HepG2 (cell line): ENCODE data around the gene IRF6. TPM values are rescaled to one million over a fixed set of nuclear protein-coding genes. Genes with fewer than 3 reads are reported as not detected.

Experiments used
- CBX5 ChIP-seq: sonication (generic); formaldehyde crosslinking; IDR thresholded peaks from 2 replicates; pipeline ENCODE4 v1.4.0; 2020; ENCODE audit warnings: missing genetic modification reagents, borderline replicate concordance
- CENPT ChIP-seq: sonication (generic); formaldehyde crosslinking; IDR thresholded peaks from 2 replicates; pipeline ENCODE4 v1.8.0; 2022; ENCODE audit warnings: low read depth, mild to moderate bottlenecking, moderate library complexity, missing genetic modification reagents
- CREB1 ChIP-seq, 2 experiments: fragments of 450-650 bp in 1 of 2; IDR thresholded peaks; 2 replicates each; pipeline ENCODE4 v1.6.1; 2016 to 2017; ENCODE audit warnings: control low read depth in 1 of 2, mild to moderate bottlenecking in 1 of 2, missing compliant biosample characterization in 1 of 2, missing genetic modification characterization in 1 of 2
- GATA4 ChIP-seq: sonication (generic); IDR thresholded peaks from 2 replicates; pipeline ENCODE4 v1.6.1; 2016; ENCODE audit warnings: antibody characterized with exemption, low read depth, borderline replicate concordance
- HBP1 ChIP-seq: IDR thresholded peaks from 2 replicates; pipeline ENCODE4 v1.6.1; 2016; ENCODE audit warnings: low read depth, control low read depth
- HOXA5 ChIP-seq: sonication (generic); formaldehyde crosslinking; IDR thresholded peaks from 2 replicates; pipeline ENCODE4 v1.4.0; 2020; ENCODE audit warnings: missing genetic modification reagents
- IKZF1 ChIP-seq: fragments of 450-650 bp; IDR thresholded peaks from 2 replicates; pipeline ENCODE4 v1.7.1; 2016
- ISL2 ChIP-seq: sonication (generic); formaldehyde crosslinking; IDR thresholded peaks from 2 replicates; pipeline ENCODE4 v1.5.0; 2020; ENCODE audit warnings: missing genetic modification reagents
- MEF2D ChIP-seq: sonication (generic); formaldehyde crosslinking; IDR thresholded peaks from 2 replicates; pipeline ENCODE4 v1.5.1; 2020; ENCODE audit warnings: mild to moderate bottlenecking, missing genetic modification reagents
- NFE2L2 ChIP-seq: fragments of 150-350 bp; IDR thresholded peaks from 2 replicates; pipeline ENCODE4 v1.6.1; 2014; ENCODE audit warnings: low read length
- REL ChIP-seq: sonication (generic); formaldehyde crosslinking; conservative IDR thresholded peaks from 2 replicates; pipeline ENCODE4 v1.8.0; 2022; ENCODE audit warnings: mild to moderate bottlenecking, missing genetic modification reagents, moderate library complexity
- TAF1 ChIP-seq: sonication (generic); formaldehyde crosslinking; IDR thresholded peaks from 2 replicates; pipeline ENCODE4 v1.4.0; 2020; ENCODE audit warnings: missing genetic modification reagents
- TCF12 ChIP-seq, 2 experiments: fragments of 450-650 bp in 1 of 2; sonication (generic) in 1 of 2; formaldehyde crosslinking in 1 of 2; IDR thresholded peaks; 2 replicates each; pipeline versions ENCODE4 v1.6.1 to v1.8.0; 2017 to 2022; ENCODE audit warnings: antibody characterized with exemption in 1 of 2, mild to moderate bottlenecking in 1 of 2, missing genetic modification reagents in 1 of 2, moderate library complexity in 1 of 2
- ZNF136 ChIP-seq: sonication (generic); formaldehyde crosslinking; IDR thresholded peaks from 2 replicates; pipeline ENCODE4 v1.8.1; 2022; ENCODE audit warnings: low read depth, mild to moderate bottlenecking, moderate library complexity, missing genetic modification reagents
- ZNF160 ChIP-seq: sonication (generic); formaldehyde crosslinking; IDR thresholded peaks from 2 replicates; pipeline ENCODE4 v1.8.0; 2022; ENCODE audit warnings: mild to moderate bottlenecking, inconsistent platforms, missing genetic modification reagents
- ZNF263 ChIP-seq: sonication (generic); formaldehyde crosslinking; IDR thresholded peaks from 2 replicates; pipeline ENCODE4 v1.4.0; 2020; ENCODE audit warnings: missing genetic modification reagents
- ZNF30 ChIP-seq: sonication (generic); formaldehyde crosslinking; IDR thresholded peaks from 2 replicates; pipeline ENCODE4 v1.5.0; 2020; ENCODE audit warnings: mild to moderate bottlenecking, missing genetic modification reagents
- ZNF441 ChIP-seq: sonication (generic); formaldehyde crosslinking; IDR thresholded peaks from 2 replicates; pipeline ENCODE4 v1.7.0; 2021; ENCODE audit warnings: missing genetic modification reagents, borderline replicate concordance
- ZNF749 ChIP-seq: sonication (generic); formaldehyde crosslinking; IDR thresholded peaks from 2 replicates; pipeline ENCODE4 v1.8.0; 2022; ENCODE audit warnings: mild to moderate bottlenecking, missing genetic modification reagents, moderate library complexity, borderline replicate concordance
- polyA plus RNA-seq, 8 experiments: library from polyadenylated mRNA; depleted of rRNA in 3 of 8; stranded (reverse) in 7 of 8; unstranded in 1 of 8; fragments of >200 nt; fragmentation: Illumina TruSeq in 4 of 8; extraction: Trizol in 4 of 8; gene quantifications; 2 replicates each; pipeline versions ENCODE4 v1.2.1 to v1.2.3, GENCODE V29; 2011 to 2016; ENCODE audit warnings: low read depth in 4 of 8, missing spikeins in 1 of 8, mixed read lengths in 1 of 8; ENCODE audit not compliant: insufficient read depth in 1 of 8
- total RNA-seq, 5 experiments: library from RNA; depleted of rRNA; stranded (reverse); fragments of >200 nt; fragmentation: Illumina TruSeq; extraction: Trizol; gene quantifications; 2 replicates each; pipeline ENCODE4 v1.2.3, GENCODE V29; 2016; ENCODE audit warnings: low read depth in 1 of 5
- TF ChIP-seq, protein P1 (sequence below): IDR thresholded peaks from 2 replicates; pipeline ENCODE4 v1.6.1; 2018; ENCODE audit warnings: missing genetic modification reagents
- TF ChIP-seq, protein P2 (sequence below): sonication (generic); formaldehyde crosslinking; IDR thresholded peaks from 2 replicates; pipeline ENCODE4 v1.9.0; 2022; ENCODE audit warnings: low read depth, missing genetic modification reagents

The IRF6 gene
- total and polyA plus RNA-seq, 2 of the 13 experiments (the other 11 are each of a cell fraction or from before 2014, with no cell fraction given) = 0.02 TPM; not detected in 1

- peak; percentile 65; the same call in 1 of the 2 replicates for TF ChIP-seq CBX5 (CRISPR knock-in tag)
- 0 out of 2 replicates have a peak, but pooled peaks have one; percentile 42 for TF ChIP-seq ZNF441 (CRISPR knock-in tag)
- TF ChIP-seq CENPT (CRISPR knock-in tag) = 0 out of 2 replicates have a peak, but pooled peaks have one; percentile 53
- TF ChIP-seq, protein P1, sequence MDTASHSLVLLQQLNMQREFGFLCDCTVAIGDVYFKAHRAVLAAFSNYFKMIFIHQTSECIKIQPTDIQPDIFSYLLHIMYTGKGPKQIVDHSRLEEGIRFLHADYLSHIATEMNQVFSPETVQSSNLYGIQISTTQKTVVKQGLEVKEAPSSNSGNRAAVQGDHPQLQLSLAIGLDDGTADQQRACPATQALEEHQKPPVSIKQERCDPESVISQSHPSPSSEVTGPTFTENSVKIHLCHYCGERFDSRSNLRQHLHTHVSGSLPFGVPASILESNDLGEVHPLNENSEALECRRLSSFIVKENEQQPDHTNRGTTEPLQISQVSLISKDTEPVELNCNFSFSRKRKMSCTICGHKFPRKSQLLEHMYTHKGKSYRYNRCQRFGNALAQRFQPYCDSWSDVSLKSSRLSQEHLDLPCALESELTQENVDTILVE (CRISPR knock-in tag) = peak; percentile 70; the same call in 1 of the 2 replicates
- no peak; the same call in 1 of the 2 replicates for TF ChIP-seq GATA4
- no peak for TF ChIP-seq ZNF30 (CRISPR knock-in tag)
- peak; percentile 74 for TF ChIP-seq ZNF136
- 0 out of 2 replicates have a peak, but pooled peaks have one; percentile 57 for TF ChIP-seq REL (CRISPR knock-in tag)
- TF ChIP-seq IKZF1 = no peak
- TF ChIP-seq ZNF749 = peak; percentile 80; the same call in 1 of the 2 replicates
- peak; percentile 19; the same call in 1 of the 2 replicates for TF ChIP-seq ISL2 (CRISPR knock-in tag)
- TF ChIP-seq, protein P2, sequence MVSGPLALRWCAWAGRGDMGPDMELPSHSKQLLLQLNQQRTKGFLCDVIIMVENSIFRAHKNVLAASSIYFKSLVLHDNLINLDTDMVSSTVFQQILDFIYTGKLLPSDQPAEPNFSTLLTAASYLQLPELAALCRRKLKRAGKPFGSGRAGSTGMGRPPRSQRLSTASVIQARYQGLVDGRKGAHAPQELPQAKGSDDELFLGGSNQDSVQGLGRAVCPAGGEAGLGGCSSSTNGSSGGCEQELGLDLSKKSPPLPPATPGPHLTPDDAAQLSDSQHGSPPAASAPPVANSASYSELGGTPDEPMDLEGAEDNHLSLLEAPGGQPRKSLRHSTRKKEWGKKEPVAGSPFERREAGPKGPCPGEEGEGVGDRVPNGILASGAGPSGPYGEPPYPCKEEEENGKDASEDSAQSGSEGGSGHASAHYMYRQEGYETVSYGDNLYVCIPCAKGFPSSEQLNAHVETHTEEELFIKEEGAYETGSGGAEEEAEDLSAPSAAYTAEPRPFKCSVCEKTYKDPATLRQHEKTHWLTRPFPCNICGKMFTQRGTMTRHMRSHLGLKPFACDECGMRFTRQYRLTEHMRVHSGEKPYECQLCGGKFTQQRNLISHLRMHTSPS (CRISPR knock-in tag) = 0 out of 2 replicates have a peak, but pooled peaks have one; percentile 23
- TF ChIP-seq ZNF263 (CRISPR knock-in tag) = no peak
- no peak for TF ChIP-seq NFE2L2
- peak; percentile 97 for TF ChIP-seq HBP1 (CRISPR knock-in tag)
- TF ChIP-seq MEF2D (CRISPR knock-in tag) = peak; percentile 44; the same call in 1 of the 2 replicates
- TF ChIP-seq TAF1 (CRISPR knock-in tag) = peak; percentile 63; the same call in 1 of the 2 replicates
- no peak for TF ChIP-seq CREB1 (IDR thresholded peaks at IDR 0.05)
- peak; percentile 84 for TF ChIP-seq CREB1 (CRISPR knock-in tag; IDR thresholded peaks at IDR 0.05)
- no peak for TF ChIP-seq TCF12 (IDR thresholded peaks at IDR 0.05)
- TF ChIP-seq TCF12 (CRISPR knock-in tag; IDR thresholded peaks at IDR 0.05) = no peak
- TF ChIP-seq ZNF160 (CRISPR knock-in tag) = no peak
- TF ChIP-seq HOXA5 (CRISPR knock-in tag) = 0 out of 2 replicates have a peak, but pooled peaks have one; percentile 2
These were observed 21.7 kb upstream of the IRF6 start, which contains the start of gene UTP25 (continued) for GRCh38 chr1:209827384-209828262.
